GM13976 (cell line): Measurements from ENCODE around the gene INO80E.
"Not testable (repeated sequence)": the region's sequence is repeated elsewhere in the genome, so short reads cannot be mapped to it uniquely, and the experiment has no call there.

Experiments used
- DNase-seq: peaks from one replicate; pipeline ENCODE4 v3.0.0; 2012; ENCODE audit warnings: low spot score
- CTCF ChIP-seq: IDR thresholded peaks from 2 replicates; pipeline ENCODE4 v1.5.1; 2012; ENCODE audit warnings: borderline replicate concordance, mild to moderate bottlenecking; ENCODE audit not compliant: insufficient read depth; ENCODE audit errors: extremely low read depth, missing control alignments, control extremely low read depth
- in situ Hi-C: fragments of 300-500 bp; cut with MboI; formaldehyde crosslinking; loops from one replicate; pipeline ENCODE4 v1.12.0; 2022; ENCODE audit warnings: low sequenced_read_pairs, mixed read lengths, inconsistent platforms; ENCODE audit not compliant: unreplicated experiment

Gene INO80E

GRCh38 chr16:30032083-30032819, 36.2 kb downstream of the INO80E start:
- TF ChIP-seq CTCF: peak; percentile 87
- DNase-seq: peak; percentile 88
- in situ Hi-C loops: no loop called here

- no peak for DNase-seq
- no peak for TF ChIP-seq CTCF
- in situ Hi-C loops: no loop called here
Observed at GRCh38 chr16:30033270-30033669, 37.2 kb downstream of the INO80E start.

GRCh38 chr16:30040221-30040620, 44.2 kb downstream of the INO80E start:
- DNase-seq: no peak
- TF ChIP-seq CTCF: no peak
- in situ Hi-C loops: no loop called here

- DNase-seq, in situ Hi-C loops: not testable (repeated sequence)
Observed at GRCh38 chr16:30040690-30041089, 44.6 kb downstream of the INO80E start.

GRCh38 chr16:30041841-30042240, 45.8 kb downstream of the INO80E start:
- in situ Hi-C loops: no loop called here
- TF ChIP-seq CTCF: no peak
- DNase-seq: no peak

- in situ Hi-C loops: no loop called here
- no peak for DNase-seq
- no peak for TF ChIP-seq CTCF
Observed at GRCh38 chr16:30046178-30046577, 50.1 kb downstream of the INO80E start.

- TF ChIP-seq CTCF: no peak
- DNase-seq: no peak
- in situ Hi-C loops: no loop called here
Observed at GRCh38 chr16:30046588-30046987, 50.5 kb downstream of the INO80E start.
